ENCODE results near the gene FMN1.

DNA sequence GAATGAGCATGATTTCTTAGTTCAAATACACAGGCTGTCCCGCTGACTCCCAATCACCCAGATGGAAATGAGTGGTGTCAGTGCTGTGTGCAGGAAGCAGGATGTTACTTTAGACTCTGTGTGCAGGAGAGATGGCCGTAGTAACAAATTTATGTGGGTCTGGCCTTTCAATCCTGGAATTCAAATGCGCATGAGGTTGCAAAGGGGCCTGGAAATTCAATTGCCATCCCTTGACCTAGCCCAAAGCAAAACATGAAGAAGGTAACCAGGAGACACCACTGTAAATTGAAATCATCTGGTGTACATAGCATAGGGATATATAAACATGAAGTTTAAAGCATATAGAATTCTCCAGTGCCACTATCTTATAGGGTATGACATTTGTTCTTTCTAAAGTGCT lies 443.5 kb downstream of the FMN1 start:
- TF ChIP-seq POLR2AphosphoS5 (IDR thresholded peaks at IDR 0.05) (no peak), POLR2A (IDR thresholded peaks at IDR 0.05) (no peak)
